A673 (cell line): ENCODE results near the gene TRIML1.

Experiments
- CTCF ChIP-seq: fragments of 300-800, 200-600 bp; sonication (generic); conservative IDR thresholded peaks from 2 replicates; pipeline ENCODE4 v1.5.1; 2017; ENCODE audit warnings: low read depth, mild to moderate bottlenecking, antibody characterized with exemption, low read length, moderate library complexity, mixed read lengths
- EZH2 ChIP-seq: fragments of 200-600 bp; sonication (generic); IDR thresholded peaks from 2 replicates; pipeline ENCODE4 v1.6.1; 2017; ENCODE audit warnings: borderline replicate concordance, low read depth, mild to moderate bottlenecking, mixed read lengths, antibody characterized with exemption, low read length; ENCODE audit not compliant: poor library complexity, severe bottlenecking

GRCh38 chr4:188154668-188155405, 15.6 kb downstream of the TRIML1 start:
- TF ChIP-seq CTCF (no peak), EZH2 (no peak)
